Measurements from ENCODE around the gene MALSU1. TPM values are rescaled to one million over a fixed set of nuclear protein-coding genes. Genes with fewer than 3 reads are reported as not detected.

MALSU1 gene
- total RNA-seq (10 to 100 TPM; 49.8 to 88.7 (median 59.0) TPM), polyA plus RNA-seq (10 to 100 TPM; 44.3 to 50.5 TPM)
- long read RNA-seq, donor 1, transcript MALSU1-202 (4 exons, 3,044 nt), result major isoform, 23 of 28 reads
- long read RNA-seq, donor 1, partial matches to known transcripts, result 1 of 28 reads
- long read RNA-seq, donor 1, other reads (novel, unspliced or antisense), result 4 of 28 reads
- long read RNA-seq, donor 2, transcript MALSU1-202 (4 exons, 3,044 nt), result major isoform, 36 of 43 reads
- long read RNA-seq, donor 2, partial matches to known transcripts, result 6 of 43 reads
- long read RNA-seq, donor 2, other reads (novel, unspliced or antisense), result 0 of 43 reads
- long read RNA-seq, donor 3, transcript MALSU1-202 (4 exons, 3,044 nt), result major isoform, 33 of 34 reads
- long read RNA-seq, donor 3, partial matches to known transcripts, result 1 of 34 reads
- long read RNA-seq, donor 3, other reads (novel, unspliced or antisense), result 0 of 34 reads

GRCh38 chr7:23298885-23299769 lies at the start of gene MALSU1:
Gene MALSU1 (plus strand): TSS chr7:23299339. CDS start chr7:23299353, 14 bp downstream.
- H3K9me3 ChIP-seq, result no peaks in the 10 kb centered on the region
- H3K36me3 ChIP-seq, result no peaks in the 10 kb centered on the region
- intact Hi-C loops (cut with DNase I), result no loop called here
- DNase-seq, result peak; percentile 96 to 98 (median 97)
- TF ChIP-seq CTCF (IDR thresholded peaks at IDR 0.05) (no peak), EP300 (IDR thresholded peaks at IDR 0.05) (peak; percentile 16), POLR2A (IDR thresholded peaks at IDR 0.05) (peak; percentile 96)
- WGBS, 3 donors, result 1 to 2% (median 1%) methylated on average over 58 to 59 of the region's 59 CpGs
- peaks cover 13% of the 10 kb centered on the region for H3K4me1 ChIP-seq (ENCODE audit: insufficient read depth)
- H3K4me3 ChIP-seq, result peak within 1 kb of the TSS; percentile 93
- H3K27ac ChIP-seq, result peak within 1 kb of the TSS; percentile 51 to 78
- no peaks in the 10 kb centered on the region for H3K27me3 ChIP-seq

GRCh38 chr7:23249486-23249885 lies 49.7 kb upstream of the MALSU1 start:
- Histone ChIP-seq H3K36me3 (no peaks in the 10 kb centered on the region), H3K4me3 (no peak overlapping the region), H3K4me1 (ENCODE audit: insufficient read depth) (no peaks in the 10 kb centered on the region), H3K9me3 (peaks cover 0 to 5% of the 10 kb centered on the region in 2 donors), H3K27me3 (no peaks in the 10 kb centered on the region), H3K27ac (no peak overlapping the region)
- intact Hi-C loops (cut with DNase I), result loop anchor here in 1 of 4 donors (10.0 kb wide), 1 partner anchor 65 kb away; the partner anchor contains the start of gene NUP42
- DNase-seq, result no peak
- no peak for TF ChIP-seq CTCF (IDR thresholded peaks at IDR 0.05)
- TF ChIP-seq EP300 (IDR thresholded peaks at IDR 0.05), result no peak
- TF ChIP-seq POLR2A (IDR thresholded peaks at IDR 0.05), result no peak

GRCh38 chr7:23254051-23254681 lies 45.0 kb upstream of the MALSU1 start:
- H3K9me3 ChIP-seq, result no peaks in the 10 kb centered on the region
- no peaks in the 10 kb centered on the region for H3K4me1 ChIP-seq (ENCODE audit: insufficient read depth)
- TF ChIP-seq EP300 (IDR thresholded peaks at IDR 0.05) (no peak), POLR2A (IDR thresholded peaks at IDR 0.05) (no peak), CTCF (IDR thresholded peaks at IDR 0.05) (no peak)
- no peaks in the 10 kb centered on the region for H3K36me3 ChIP-seq
- DNase-seq, result no peak
- H3K27me3 ChIP-seq, result no peaks in the 10 kb centered on the region
- WGBS, 3 donors, result 85 to 87% (median 86%) methylated on average over 7 of the region's 7 CpGs
- no peak overlapping the region for H3K4me3 ChIP-seq
- H3K27ac ChIP-seq, result no peak overlapping the region
- intact Hi-C loops (cut with DNase I), result no loop called here

GRCh38 chr7:23256731-23257130 lies 42.4 kb upstream of the MALSU1 start:
- TF ChIP-seq POLR2A (IDR thresholded peaks at IDR 0.05) (no peak), EP300 (IDR thresholded peaks at IDR 0.05) (no peak), CTCF (IDR thresholded peaks at IDR 0.05) (no peak)
- no peaks in the 10 kb centered on the region for H3K9me3 ChIP-seq

More at GRCh38 chr7:23256731-23257130, 42.4 kb upstream of the MALSU1 start:
- Histone ChIP-seq H3K4me3 (no peak overlapping the region), H3K36me3 (no peaks in the 10 kb centered on the region), H3K4me1 (ENCODE audit: insufficient read depth) (no peaks in the 10 kb centered on the region), H3K27me3 (no peaks in the 10 kb centered on the region), H3K27ac (no peak overlapping the region)
- DNase-seq, result no peak
- 67 to 91% (median 81%) methylated on average over 7 of the region's 7 CpGs for WGBS, 3 donors
- intact Hi-C loops (cut with DNase I), result no loop called here

Data from ovary (tissue), 10 donors.